SK-N-SH (cell line): ENCODE results near the gene KRT80.

Source experiments
- EP300 ChIP-seq, 2 experiments: IDR thresholded peaks; 2 replicates each; pipeline versions ENCODE4 v1.4.0 to v1.6.1; 2012; ENCODE audit warnings: borderline replicate concordance in 1 of 2, low read depth in 1 of 2, low read length in 1 of 2
- GABPA ChIP-seq: IDR thresholded peaks from 2 replicates; pipeline ENCODE4 v1.4.0; 2012; ENCODE audit warnings: low read depth, mild to moderate bottlenecking
- MXI1 ChIP-seq: IDR thresholded peaks from 2 replicates; pipeline ENCODE4 v1.6.1; 2012; ENCODE audit warnings: mild to moderate bottlenecking, low read depth, low read length, improper control_type of control experiment
- POLR2AphosphoS5 ChIP-seq: IDR thresholded peaks from 2 replicates; pipeline ENCODE4 v1.6.1; 2012; ENCODE audit warnings: low read depth, low read length
- RAD21 ChIP-seq: IDR thresholded peaks from 2 replicates; pipeline ENCODE4 v1.6.1; 2012; ENCODE audit warnings: mild to moderate bottlenecking, low read length
- RFX5 ChIP-seq: IDR thresholded peaks from 2 replicates; pipeline ENCODE4 v1.6.1; 2012; ENCODE audit warnings: mild to moderate bottlenecking, improper control_type of control experiment, low read length
- SIN3A ChIP-seq: IDR thresholded peaks from 2 replicates; pipeline ENCODE4 v1.6.1; 2012; ENCODE audit warnings: low read depth, mild to moderate bottlenecking, low read length, moderate library complexity, borderline replicate concordance
- TAF1 ChIP-seq: IDR thresholded peaks from 2 replicates; pipeline ENCODE4 v1.6.1; 2012; ENCODE audit warnings: low read depth, mild to moderate bottlenecking, low read length, moderate library complexity, borderline replicate concordance
- TCF12 ChIP-seq: IDR thresholded peaks from 2 replicates; pipeline ENCODE4 v1.4.0; 2012
- USF2 ChIP-seq: fragments of 150-350 bp; IDR thresholded peaks from 2 replicates; pipeline ENCODE4 v1.6.1; 2017; ENCODE audit warnings: antibody characterized with exemption, low read length, low read depth, borderline replicate concordance
- YY1 ChIP-seq: IDR thresholded peaks from 2 replicates; pipeline ENCODE4 v1.4.0; 2012; ENCODE audit warnings: low read depth, mild to moderate bottlenecking
- TF ChIP-seq, protein P1 (sequence below): fragments of 200-600 bp; sonication (generic); IDR thresholded peaks from 2 replicates; pipeline ENCODE4 v1.6.1; 2017; ENCODE audit warnings: antibody characterized with exemption, mild to moderate bottlenecking, moderate library complexity
- TF ChIP-seq, protein P2 (sequence below): IDR thresholded peaks from 2 replicates; pipeline ENCODE4 v1.4.0; 2012; ENCODE audit warnings: low read depth

DNA sequence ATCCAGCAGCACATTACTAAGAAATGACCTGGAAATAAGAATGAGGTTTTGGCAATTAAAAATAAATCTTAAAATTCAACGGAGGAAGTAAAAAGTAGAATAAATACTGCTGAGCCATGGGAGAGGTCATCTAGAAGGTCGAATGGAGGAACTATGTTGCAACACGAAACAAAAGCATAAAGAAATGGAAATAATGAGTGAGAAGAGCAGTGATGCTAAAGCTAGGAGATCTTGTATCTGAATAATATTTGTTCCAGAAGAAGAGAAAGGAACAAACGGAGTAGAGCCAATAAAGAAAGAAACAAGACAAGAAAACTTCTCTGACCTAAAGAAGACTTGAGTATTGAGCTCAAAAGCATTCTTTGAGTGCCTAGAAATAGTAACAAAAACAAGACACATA is 34.6 kb upstream of the KRT80 start:
- TF ChIP-seq, protein P1, sequence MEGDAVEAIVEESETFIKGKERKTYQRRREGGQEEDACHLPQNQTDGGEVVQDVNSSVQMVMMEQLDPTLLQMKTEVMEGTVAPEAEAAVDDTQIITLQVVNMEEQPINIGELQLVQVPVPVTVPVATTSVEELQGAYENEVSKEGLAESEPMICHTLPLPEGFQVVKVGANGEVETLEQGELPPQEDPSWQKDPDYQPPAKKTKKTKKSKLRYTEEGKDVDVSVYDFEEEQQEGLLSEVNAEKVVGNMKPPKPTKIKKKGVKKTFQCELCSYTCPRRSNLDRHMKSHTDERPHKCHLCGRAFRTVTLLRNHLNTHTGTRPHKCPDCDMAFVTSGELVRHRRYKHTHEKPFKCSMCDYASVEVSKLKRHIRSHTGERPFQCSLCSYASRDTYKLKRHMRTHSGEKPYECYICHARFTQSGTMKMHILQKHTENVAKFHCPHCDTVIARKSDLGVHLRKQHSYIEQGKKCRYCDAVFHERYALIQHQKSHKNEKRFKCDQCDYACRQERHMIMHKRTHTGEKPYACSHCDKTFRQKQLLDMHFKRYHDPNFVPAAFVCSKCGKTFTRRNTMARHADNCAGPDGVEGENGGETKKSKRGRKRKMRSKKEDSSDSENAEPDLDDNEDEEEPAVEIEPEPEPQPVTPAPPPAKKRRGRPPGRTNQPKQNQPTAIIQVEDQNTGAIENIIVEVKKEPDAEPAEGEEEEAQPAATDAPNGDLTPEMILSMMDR: no peak
- TF ChIP-seq POLR2AphosphoS5: no peak
- TF ChIP-seq RAD21: no peak
- no peak for TF ChIP-seq GABPA
- TF ChIP-seq USF2: no peak
- no peak for TF ChIP-seq SIN3A
- TF ChIP-seq YY1: no peak
- no peak for TF ChIP-seq EP300 (IDR thresholded peaks at IDR 0.05; ENCODE audit: borderline replicate concordance in 1 of 2, low read depth in 1 of 2, low read length in 1 of 2)
- TF ChIP-seq, protein P2, sequence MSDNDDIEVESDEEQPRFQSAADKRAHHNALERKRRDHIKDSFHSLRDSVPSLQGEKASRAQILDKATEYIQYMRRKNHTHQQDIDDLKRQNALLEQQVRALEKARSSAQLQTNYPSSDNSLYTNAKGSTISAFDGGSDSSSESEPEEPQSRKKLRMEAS: no peak
- TF ChIP-seq RFX5: no peak
- no peak for TF ChIP-seq MXI1
- no peak for TF ChIP-seq TAF1
- no peak for TF ChIP-seq TCF12
